DND-41 (cell line): ENCODE data around the gene SLC43A1.

Source experiments
- ATAC-seq: fragments of 200-7000 bp; cut with Tn5 transposase; 3 replicates; pipeline ENCODE4 v1.9.1; 2021; ENCODE audit warnings: low read depth; ENCODE audit not compliant: insufficient read depth
- DNase-seq: peaks from one replicate; pipeline ENCODE4 v3.0.0-alpha.2; 2020
- H2AFZ ChIP-seq: 2 replicates; pipeline ENCODE4 v1.6.0; 2012; ENCODE audit warnings: low read depth, low read length
- H3K27ac ChIP-seq: 2 replicates; pipeline ENCODE4 v1.5.1; 2012; ENCODE audit warnings: low read length, inconsistent platforms
- H3K27me3 ChIP-seq: fragments of 200-600 bp; sonication (generic); 2 replicates; pipeline ENCODE4 v1.6.0; 2012; ENCODE audit warnings: low read length, mild to moderate bottlenecking, inconsistent platforms; ENCODE audit not compliant: insufficient read depth, poor library complexity
- H3K36me3 ChIP-seq: 2 replicates; pipeline ENCODE4 v1.5.1; 2012; ENCODE audit warnings: low read length, inconsistent platforms; ENCODE audit not compliant: insufficient read depth
- H3K4me1 ChIP-seq: 2 replicates; pipeline ENCODE4 v1.5.1; 2012; ENCODE audit warnings: mild to moderate bottlenecking, low read length; ENCODE audit not compliant: insufficient read depth
- H3K4me2 ChIP-seq: 2 replicates; pipeline ENCODE4 v1.6.0; 2012; ENCODE audit warnings: mild to moderate bottlenecking, moderate library complexity, low read length, inconsistent platforms; ENCODE audit not compliant: insufficient read depth
- H3K4me3 ChIP-seq, 2 experiments: fragments of 200-600 bp in 1 of 2; shearing (Covaris generic) in 1 of 2; 2 replicates each; pipeline ENCODE4 v1.5.1; 2012 to 2016; ENCODE audit warnings: inconsistent platforms in 2 of 2, low read length in 2 of 2, mild to moderate bottlenecking in 2 of 2, low read depth in 1 of 2, moderate library complexity in 1 of 2
- H3K79me2 ChIP-seq: 2 replicates; pipeline ENCODE4 v1.6.0; 2012; ENCODE audit warnings: low read length, inconsistent platforms; ENCODE audit not compliant: insufficient read depth
- H3K9ac ChIP-seq: 2 replicates; pipeline ENCODE4 v1.6.0; 2012; ENCODE audit warnings: low read depth, mild to moderate bottlenecking, inconsistent platforms, low read length, moderate library complexity
- H3K9me3 ChIP-seq: 2 replicates; pipeline ENCODE4 v1.5.1; 2012; ENCODE audit warnings: low read length, moderate library complexity, mild to moderate bottlenecking, inconsistent platforms; ENCODE audit not compliant: insufficient read depth, severe bottlenecking
- H4K20me1 ChIP-seq: 2 replicates; pipeline ENCODE4 v1.6.0; 2012; ENCODE audit warnings: low read length; ENCODE audit not compliant: insufficient read depth
- CTCF ChIP-seq: IDR thresholded peaks from 2 replicates; pipeline ENCODE4 v1.5.1; 2012; ENCODE audit warnings: borderline replicate concordance, low read length, moderate library complexity, mild to moderate bottlenecking; ENCODE audit not compliant: poor library complexity, severe bottlenecking; ENCODE audit errors: extremely low read depth
- EZH2 ChIP-seq: IDR thresholded peaks from 3 replicates; pipeline ENCODE4 v1.6.1; 2012; ENCODE audit warnings: borderline replicate concordance, low read depth, mild to moderate bottlenecking, moderate library complexity, low read length, inconsistent platforms; ENCODE audit not compliant: severe bottlenecking

The SLC43A1 gene

DNA sequence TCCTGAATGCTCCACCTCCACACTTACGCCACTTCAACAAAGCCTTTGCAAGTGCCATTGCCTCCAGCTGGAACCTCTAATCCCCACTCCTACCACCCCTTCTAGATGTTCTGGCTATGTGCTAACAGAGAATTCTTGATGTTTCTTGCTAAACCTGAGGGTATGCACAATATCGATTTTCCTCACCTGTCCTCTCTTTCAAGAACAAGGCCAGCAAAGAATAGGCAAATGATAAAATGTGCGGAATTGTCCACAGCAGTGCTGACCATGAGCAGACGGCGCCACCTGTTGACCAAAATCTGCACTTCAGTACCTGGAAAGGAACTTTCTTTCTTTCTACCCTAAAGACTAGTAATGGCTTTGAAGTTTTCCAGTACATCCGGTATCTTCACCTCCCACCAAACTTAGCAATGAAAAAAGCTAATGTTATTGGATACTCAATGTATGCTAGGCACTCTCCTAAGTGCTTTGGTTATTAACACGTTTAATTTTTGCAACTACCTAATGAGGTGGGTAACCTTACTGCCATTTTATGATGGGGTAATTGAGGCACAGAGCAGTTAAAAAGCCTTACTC, 11.6 kb upstream of the SLC43A1 start:
- Histone ChIP-seq H3K4me2 (no peak overlapping the region), H3K79me2 (peaks cover 21% of the 10 kb centered on the region), H3K4me1 (peaks cover 40% of the 10 kb centered on the region), H3K36me3 (peaks cover 29% of the 10 kb centered on the region), H3K4me3 (no peak overlapping the region), H3K9me3 (no peaks in the 10 kb centered on the region), H4K20me1 (peaks cover 4% of the 10 kb centered on the region; the same call in 1 of the 2 replicates), H3K27me3 (no peaks in the 10 kb centered on the region), H3K9ac (no peak overlapping the region), H3K27ac (peak overlapping the region; percentile 17), H2AFZ (no peak overlapping the region)
- DNase-seq (peak; percentile 77), ATAC-seq (peak; percentile 17; the same call in 1 of the 3 replicates)
- no peak for TF ChIP-seq EZH2
- peak; percentile 96 for TF ChIP-seq CTCF

DNA sequence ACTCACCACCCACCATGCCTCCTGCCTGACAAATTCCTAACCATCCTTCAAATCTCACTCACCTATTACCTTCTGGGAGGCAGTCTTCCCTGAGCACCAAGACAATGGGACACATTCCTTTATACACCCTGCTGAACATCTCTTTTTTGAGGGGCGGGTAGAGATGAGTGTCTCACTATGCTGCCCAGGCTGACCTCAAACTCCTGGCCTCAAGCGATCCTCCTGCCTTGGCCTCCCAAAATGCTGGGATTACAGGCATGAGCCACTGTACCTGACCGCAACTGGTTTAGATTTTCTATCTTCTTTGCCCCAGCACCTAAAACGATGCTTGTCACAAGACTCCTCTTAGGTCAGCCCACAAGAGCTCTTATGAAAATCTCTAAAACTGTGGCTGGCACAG, 7.9 kb upstream of the SLC43A1 start:
- H3K4me3 ChIP-seq = no peak overlapping the region
- H3K9me3 ChIP-seq = no peaks in the 10 kb centered on the region
- H3K27me3 ChIP-seq = no peaks in the 10 kb centered on the region
- H2AFZ ChIP-seq = no peak overlapping the region
- H3K79me2 ChIP-seq = no peaks in the 10 kb centered on the region; the same call in 1 of the 2 replicates
- peaks cover 17% of the 10 kb centered on the region for H3K36me3 ChIP-seq
- ATAC-seq (no peak), DNase-seq (no peak)
- peaks cover 4% of the 10 kb centered on the region; the same call in 1 of the 2 replicates for H4K20me1 ChIP-seq
- peaks cover 11% of the 10 kb centered on the region for H3K4me1 ChIP-seq
- H3K9ac ChIP-seq = no peak overlapping the region
- TF ChIP-seq EZH2 (no peak), CTCF (no peak)
- no peak overlapping the region for H3K4me2 ChIP-seq
- no peak overlapping the region for H3K27ac ChIP-seq

- TF ChIP-seq EZH2 (no peak), CTCF (no peak)
- ATAC-seq (no peak), DNase-seq (no peak)
These were observed 5.6 kb upstream of the SLC43A1 start for GRCh38 chr11:57521116-57521515.

GRCh38 chr11:57516061-57516443, 550 bp upstream of the SLC43A1 start:
- peak overlapping the region; percentile 74 for H3K9ac ChIP-seq
- peak overlapping the region; percentile 89 to 97; a peak in 3 of 4 replicates for H3K4me3 ChIP-seq
- peak overlapping the region; percentile 96 for H2AFZ ChIP-seq
- H3K4me1 ChIP-seq = peaks cover 28% of the 10 kb centered on the region
- peak overlapping the region; percentile 89 for H3K4me2 ChIP-seq
- H3K36me3 ChIP-seq = no peaks in the 10 kb centered on the region
- no peak overlapping the region; the same call in 1 of the 2 replicates for H3K27ac ChIP-seq
- H3K27me3 ChIP-seq = peaks cover 23% of the 10 kb centered on the region
- ATAC-seq (no peak), DNase-seq (no peak)
- no peaks in the 10 kb centered on the region for H3K9me3 ChIP-seq
- no peak for TF ChIP-seq EZH2
- no peak for TF ChIP-seq CTCF
- H3K79me2 ChIP-seq = no peaks in the 10 kb centered on the region
- no peaks in the 10 kb centered on the region for H4K20me1 ChIP-seq

More at GRCh38 chr11:57521116-57521515, 5.6 kb upstream of the SLC43A1 start:
- Histone ChIP-seq H3K9me3 (no peaks in the 10 kb centered on the region), H3K9ac (no peak overlapping the region), H3K79me2 (no peaks in the 10 kb centered on the region), H3K27me3 (peaks cover 2% of the 10 kb centered on the region), H3K4me3 (no peak overlapping the region), H3K36me3 (peaks cover 2% of the 10 kb centered on the region; the same call in 1 of the 2 replicates), H3K27ac (no peak overlapping the region), H3K4me2 (no peak overlapping the region), H2AFZ (no peak overlapping the region), H4K20me1 (no peaks in the 10 kb centered on the region; the same call in 1 of the 2 replicates), H3K4me1 (peaks cover 1% of the 10 kb centered on the region)
